HL-60 (cell line): Measurements from ENCODE around the gene TPM2.

Source experiments
- DNase-seq, 2 experiments: peaks; one replicate each; pipeline ENCODE4 v3.0.0-alpha.2; 2010 to 2020; ENCODE audit warnings: low read depth in 1 of 2, low spot score in 1 of 2
- H3K27ac ChIP-seq: fragments of 250-450 bp; sonication (Bioruptor Pico); replicated peaks from 2 replicates; pipeline ENCODE4 v1.5.1; 2020; ENCODE audit warnings: mild to moderate bottlenecking, moderate library complexity
- H3K27me3 ChIP-seq: fragments of 250-450 bp; sonication (Bioruptor Pico); 2 replicates; pipeline ENCODE4 v1.5.1; 2021; ENCODE audit warnings: mild to moderate bottlenecking, moderate library complexity; ENCODE audit not compliant: insufficient read depth, poor library complexity, severe bottlenecking
- H3K4me3 ChIP-seq: replicated peaks from 2 replicates; pipeline ENCODE4 v1.5.1; 2011; ENCODE audit warnings: mild to moderate bottlenecking, control low read depth, low read length; ENCODE audit not compliant: insufficient read depth
- GABPA ChIP-seq: IDR thresholded peaks from 2 replicates; pipeline ENCODE4 v1.6.1; 2012; ENCODE audit warnings: low read depth
- POLR2AphosphoS5 ChIP-seq: IDR thresholded peaks from 2 replicates; pipeline ENCODE4 v1.6.1; 2012; ENCODE audit warnings: low read depth
- REST ChIP-seq: IDR thresholded peaks from 2 replicates; pipeline ENCODE4 v1.6.1; 2012; ENCODE audit warnings: low read depth; ENCODE audit not compliant: insufficient replicate concordance
- SPI1 ChIP-seq: IDR thresholded peaks from 2 replicates; pipeline ENCODE4 v1.6.1; 2012; ENCODE audit warnings: low read depth, mild to moderate bottlenecking, borderline replicate concordance
- TF ChIP-seq, protein P1 (sequence below): IDR thresholded peaks from one replicate; pipeline ENCODE4 v1.5.1; 2011; ENCODE audit warnings: low read length, control low read depth, inconsistent platforms; ENCODE audit not compliant: insufficient read depth

Gene TPM2

DNA sequence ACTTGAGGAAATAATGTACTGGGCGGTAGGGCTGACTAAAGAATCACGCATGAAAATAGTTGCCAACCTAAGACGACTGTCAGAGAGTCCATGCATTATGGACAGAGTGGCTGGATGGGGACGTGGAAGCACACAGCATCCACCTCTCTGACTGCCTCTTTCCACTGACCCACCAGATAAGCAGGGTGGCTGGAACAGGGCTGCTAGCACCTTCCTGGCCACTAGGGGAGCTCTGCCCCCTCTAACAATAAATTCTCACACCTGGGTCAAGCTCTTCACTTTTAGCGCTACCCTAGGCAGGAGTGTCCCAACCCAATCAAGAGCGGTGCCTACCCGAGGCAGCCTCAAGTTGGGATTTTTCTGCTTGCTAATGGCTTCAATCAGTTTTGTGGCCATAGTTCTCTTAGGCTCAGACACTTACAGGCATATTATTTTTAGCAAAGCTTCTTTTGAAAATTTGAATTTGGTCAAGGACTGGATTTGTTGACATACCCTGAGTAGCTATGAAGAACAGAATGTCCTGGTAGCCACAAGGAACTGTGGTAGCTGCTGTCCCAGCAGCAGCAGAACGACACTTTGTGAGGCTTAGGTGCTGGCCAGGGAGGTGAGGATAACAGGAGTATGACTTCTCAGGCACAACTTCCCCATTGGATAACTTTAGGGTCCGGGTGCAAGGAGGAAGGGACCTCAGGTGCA lies 6.9 kb upstream of the TPM2 start:
- H3K27ac ChIP-seq = no peak overlapping the region
- DNase-seq = peak; percentile 18 to 48
- TF ChIP-seq POLR2AphosphoS5 (0 out of 2 replicates have a peak, but pooled peaks have one; percentile 39), SPI1 (no peak)
- TF ChIP-seq, protein P1, sequence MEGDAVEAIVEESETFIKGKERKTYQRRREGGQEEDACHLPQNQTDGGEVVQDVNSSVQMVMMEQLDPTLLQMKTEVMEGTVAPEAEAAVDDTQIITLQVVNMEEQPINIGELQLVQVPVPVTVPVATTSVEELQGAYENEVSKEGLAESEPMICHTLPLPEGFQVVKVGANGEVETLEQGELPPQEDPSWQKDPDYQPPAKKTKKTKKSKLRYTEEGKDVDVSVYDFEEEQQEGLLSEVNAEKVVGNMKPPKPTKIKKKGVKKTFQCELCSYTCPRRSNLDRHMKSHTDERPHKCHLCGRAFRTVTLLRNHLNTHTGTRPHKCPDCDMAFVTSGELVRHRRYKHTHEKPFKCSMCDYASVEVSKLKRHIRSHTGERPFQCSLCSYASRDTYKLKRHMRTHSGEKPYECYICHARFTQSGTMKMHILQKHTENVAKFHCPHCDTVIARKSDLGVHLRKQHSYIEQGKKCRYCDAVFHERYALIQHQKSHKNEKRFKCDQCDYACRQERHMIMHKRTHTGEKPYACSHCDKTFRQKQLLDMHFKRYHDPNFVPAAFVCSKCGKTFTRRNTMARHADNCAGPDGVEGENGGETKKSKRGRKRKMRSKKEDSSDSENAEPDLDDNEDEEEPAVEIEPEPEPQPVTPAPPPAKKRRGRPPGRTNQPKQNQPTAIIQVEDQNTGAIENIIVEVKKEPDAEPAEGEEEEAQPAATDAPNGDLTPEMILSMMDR = peak; percentile 96

GRCh38 chr9:35695943-35696401 lies 6.2 kb upstream of the TPM2 start:
- TF ChIP-seq SPI1 (no peak), GABPA (no peak), POLR2AphosphoS5 (no peak), REST (no peak)
- TF ChIP-seq, protein P1 = no peak
- Histone ChIP-seq H3K27ac (no peak overlapping the region), H3K4me3 (no peak overlapping the region), H3K27me3 (no peaks in the 10 kb centered on the region)
- no peak for DNase-seq

More for the DNA sequence above, 6.9 kb upstream of the TPM2 start:
- Histone ChIP-seq H3K4me3 (no peak overlapping the region), H3K27me3 (no peaks in the 10 kb centered on the region)

DNA sequence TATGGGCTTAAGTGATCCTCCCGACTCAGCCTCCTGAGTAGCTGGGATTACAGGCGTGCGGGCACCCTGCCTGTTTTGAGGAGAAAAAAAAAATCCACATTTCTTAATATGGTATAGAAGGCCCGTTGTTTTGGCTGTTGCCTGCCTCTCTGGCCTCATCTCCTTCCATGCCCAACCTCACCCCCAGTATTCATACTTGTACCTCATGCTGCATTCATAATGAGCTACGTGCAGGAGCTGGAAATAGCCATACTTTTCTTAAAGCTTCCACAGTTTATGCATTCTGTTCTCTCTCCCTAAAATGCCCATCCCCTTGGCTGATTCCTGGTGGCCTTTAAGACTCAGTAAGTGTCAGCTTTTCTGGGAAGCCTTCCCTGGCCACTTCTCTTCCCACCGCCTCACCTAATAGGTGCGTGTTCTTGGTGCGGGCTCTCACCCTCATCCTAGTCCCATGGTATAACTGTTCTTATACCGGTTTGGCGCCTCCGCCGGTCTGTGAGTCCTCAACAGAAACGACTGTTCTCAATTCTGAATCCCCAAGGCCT lies 2.1 kb upstream of the TPM2 start:
- Histone ChIP-seq H3K27me3 (no peaks in the 10 kb centered on the region), H3K27ac (no peak overlapping the region), H3K4me3 (no peak overlapping the region)
- no peak for DNase-seq
- TF ChIP-seq, protein P1 = no peak
- TF ChIP-seq SPI1 (no peak), GABPA (no peak), POLR2AphosphoS5 (no peak), REST (no peak)

GRCh38 chr9:35691334-35691650 lies 1.6 kb upstream of the TPM2 start:
- peak overlapping the region; percentile 67 for H3K4me3 ChIP-seq
- TF ChIP-seq SPI1 (no peak), REST (no peak), GABPA (no peak), POLR2AphosphoS5 (no peak)
- TF ChIP-seq, protein P1 = no peak
- H3K27me3 ChIP-seq = no peaks in the 10 kb centered on the region
- DNase-seq = peak; percentile 16 to 25
- H3K27ac ChIP-seq = peak overlapping the region; percentile 77
